GM18909 (cell line): ENCODE data around the gene SRP9.
"Not testable (repeated sequence)": the region's sequence is repeated elsewhere in the genome, so short reads cannot be mapped to it uniquely, and the experiment has no call there.

ENCODE experiments used
- ATAC-seq: cut with Tn5 transposase; IDR thresholded peaks from one replicate; pipeline ENCODE4 v1.9.1; 2021; ENCODE audit warnings: mild to moderate bottlenecking; ENCODE audit not compliant: unreplicated experiment, poor library complexity

The SRP9 gene

GRCh38 chr1:225772848-225773247 lies 4.8 kb upstream of the SRP9 start:
- ATAC-seq = no peak

- no peak for ATAC-seq
These were observed 3.1 kb upstream of the SRP9 start for GRCh38 chr1:225774281-225775147.

GRCh38 chr1:225776294-225776693 lies 1.3 kb upstream of the SRP9 start:
- no peak for ATAC-seq

- peak; percentile 21 for ATAC-seq
These were observed 506 bp upstream of the SRP9 start for GRCh38 chr1:225777058-225777582.

GRCh38 chr1:225778337-225778669 lies 677 bp downstream of the SRP9 start:
- ATAC-seq = no peak

GRCh38 chr1:225779165-225779564 lies 1.5 kb downstream of the SRP9 start:
- not testable (repeated sequence) for ATAC-seq

GRCh38 chr1:225780134-225780533 lies 2.5 kb downstream of the SRP9 start:
- ATAC-seq = no peak

GRCh38 chr1:225780630-225781029 lies 3.0 kb downstream of the SRP9 start:
- no peak for ATAC-seq

- not testable (repeated sequence) for ATAC-seq
These were observed 11.5 kb downstream of the SRP9 start for GRCh38 chr1:225789142-225789541.

- ATAC-seq = no peak
These were observed 17.3 kb downstream of the SRP9 start for GRCh38 chr1:225794954-225795353.

- not testable (repeated sequence) for ATAC-seq
These were observed 18.5 kb downstream of the SRP9 start for GRCh38 chr1:225796097-225796496.

GRCh38 chr1:225801146-225801545 lies 23.5 kb downstream of the SRP9 start:
- ATAC-seq = not testable (repeated sequence)

- ATAC-seq = no peak
These were observed 28.6 kb downstream of the SRP9 start for GRCh38 chr1:225806249-225806648.

GRCh38 chr1:225806736-225807135 lies 29.1 kb downstream of the SRP9 start:
- not testable (repeated sequence) for ATAC-seq

GRCh38 chr1:225808136-225808535 lies 30.5 kb downstream of the SRP9 start:
- no peak for ATAC-seq

GRCh38 chr1:225809842-225810578 lies 32.4 kb downstream of the SRP9 start, which contains the start of gene EPHX1:
TSS of gene EPHX1 (plus strand) at chr1:225810124. CDS start at chr1:225828730, 18,606 bp downstream.
- ATAC-seq = peak; percentile 96

- ATAC-seq = not testable (repeated sequence)
These were observed 33.2 kb downstream of the SRP9 start for GRCh38 chr1:225810579-225811538.

GRCh38 chr1:225811622-225812487 lies 34.2 kb downstream of the SRP9 start:
- no peak for ATAC-seq
